Dermis lymphatic vessel endothelial cell (primary cell): ENCODE results near the gene PKIB. TPM values are rescaled to one million over a fixed set of nuclear protein-coding genes. Genes with fewer than 3 reads are reported as not detected.

Experiments
- total RNA-seq: library from RNA; depleted of rRNA; stranded (reverse); fragments of >200 nt; gene quantifications from 2 replicates; pipeline ENCODE4 v1.2.1, GENCODE V29; 2014

Gene PKIB, protein sequence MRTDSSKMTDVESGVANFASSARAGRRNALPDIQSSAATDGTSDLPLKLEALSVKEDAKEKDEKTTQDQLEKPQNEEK
- 0.17 TPM in 1 of 2 replicates, not detected in the other for total RNA-seq

DNA sequence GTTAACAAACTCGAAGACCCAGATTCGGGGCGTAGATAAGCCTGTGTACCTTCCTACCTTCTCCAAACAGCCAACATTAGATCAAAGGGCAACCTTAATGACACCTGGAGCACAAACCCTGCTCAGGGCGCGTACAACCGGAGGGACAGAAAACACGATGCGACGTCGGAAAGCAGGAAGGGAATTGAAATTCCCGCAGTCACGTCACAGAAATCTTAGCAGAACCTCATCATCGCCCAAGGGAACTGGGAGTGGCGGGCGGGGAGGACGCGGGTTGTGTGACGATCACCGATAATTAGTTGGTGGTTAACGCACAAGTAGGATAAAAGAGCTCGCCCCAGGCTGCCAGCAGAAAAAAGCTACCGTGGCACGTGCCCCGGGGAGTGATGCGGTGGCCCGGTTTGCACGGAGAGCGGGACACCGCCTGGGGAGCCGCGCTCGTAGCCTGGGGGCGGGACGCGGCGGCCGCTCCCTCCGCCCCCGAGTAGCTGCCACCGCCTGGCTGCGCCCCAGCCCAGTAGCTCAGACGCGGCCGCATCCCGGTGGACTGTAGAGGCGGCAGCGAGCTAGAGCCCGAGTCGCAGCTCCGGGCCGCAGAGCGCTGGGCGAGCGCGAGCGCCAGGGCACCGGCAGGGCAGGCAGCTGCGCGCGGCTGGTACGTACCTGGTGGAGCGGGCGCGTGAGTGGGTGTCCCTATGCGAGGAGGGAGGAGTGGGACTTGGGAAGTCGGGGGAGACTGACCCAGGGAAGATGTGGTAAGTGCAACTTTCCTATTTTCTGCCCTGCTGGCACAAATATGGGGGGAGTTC lies at the start of gene PKIB:
Gene PKIB, plus strand, starts transcription at position 525 of the 809 bp plus-strand sequence. CDS start 107,390 bp downstream, outside the sequence.

Other genes with a start within 250 kb of the PKIB start
- 19.0 and 24.4 TPM in 2 replicates for gene HSF2, start 210.8 kb upstream of the PKIB start, total RNA-seq
- gene SERINC1, start 138.6 kb upstream of the PKIB start, total RNA-seq = 237 and 309 TPM in 2 replicates
- not detected in 2 replicates for gene FABP7, start 169.3 kb downstream of the PKIB start, total RNA-seq
- gene SMPDL3A, start 178.9 kb downstream of the PKIB start, total RNA-seq = 2.4 and 3.1 TPM in 2 replicates